K562 (cell line): Measurements from ENCODE around the gene PRPF8. TPM values are rescaled to one million over a fixed set of nuclear protein-coding genes. Genes with fewer than 3 reads are reported as not detected.

Source experiments
- BRD9 ChIP-seq: fragments of 450-650 bp; IDR thresholded peaks from 2 replicates; pipeline ENCODE4 v1.6.1; 2018; ENCODE audit warnings: low read depth; ENCODE audit not compliant: partially characterized antibody
- CXXC5 ChIP-seq: fragments of 250-450 bp; sonication (Bioruptor Pico); IDR thresholded peaks from 2 replicates; pipeline ENCODE4 v1.8.0; 2022; ENCODE audit warnings: inconsistent platforms, mild to moderate bottlenecking, moderate library complexity
- E2F3 ChIP-seq: fragments of 250-450 bp; sonication (Bioruptor Pico); IDR thresholded peaks from 2 replicates; pipeline ENCODE4 v1.4.0; 2020; ENCODE audit warnings: mild to moderate bottlenecking
- EP300 ChIP-seq: IDR thresholded peaks from 2 replicates; pipeline ENCODE4 v1.6.1; 2012; ENCODE audit warnings: low read length, improper control_type of control experiment
- FOXJ3 ChIP-seq: sonication (generic); formaldehyde crosslinking; IDR thresholded peaks from 2 replicates; pipeline ENCODE4 v1.4.0; 2020; ENCODE audit warnings: mild to moderate bottlenecking, missing genetic modification reagents
- HNRNPUL1 ChIP-seq: fragments of 200-400 bp; formaldehyde crosslinking; IDR thresholded peaks from 2 replicates; pipeline ENCODE4 v1.6.1; 2017; ENCODE audit warnings: low read length
- IFI16 ChIP-seq: fragments of 250-450 bp; sonication (Bioruptor Pico); IDR thresholded peaks from 2 replicates; pipeline ENCODE4 v2.1.2; 2022; ENCODE audit warnings: mild to moderate bottlenecking, inconsistent platforms
- ILK ChIP-seq: fragments of 450-650 bp; IDR thresholded peaks from 2 replicates; pipeline ENCODE4 v1.6.1; 2016; ENCODE audit warnings: missing genetic modification characterization, low read depth, mild to moderate bottlenecking, missing compliant biosample characterization, moderate library complexity, borderline replicate concordance
- JUN ChIP-seq, 2 experiments: sonication (generic) in 1 of 2; formaldehyde crosslinking in 1 of 2; IDR thresholded peaks; 2 replicates each; pipeline versions ENCODE4 v1.6.1 to v1.8.0; 2012 to 2022; ENCODE audit warnings: borderline replicate concordance in 2 of 2, mild to moderate bottlenecking in 2 of 2, improper control_type of control experiment in 1 of 2, low read depth in 1 of 2, low read length in 1 of 2, missing genetic modification reagents in 1 of 2
- NCOR1 ChIP-seq: fragments of 450-650 bp; IDR thresholded peaks from 2 replicates; pipeline ENCODE4 v1.6.1; 2016; ENCODE audit warnings: mild to moderate bottlenecking, moderate library complexity
- NFIC ChIP-seq: fragments of 450-650 bp; IDR thresholded peaks from 2 replicates; pipeline ENCODE4 v1.6.1; 2017; ENCODE audit warnings: mild to moderate bottlenecking, inconsistent platforms
- NFYB ChIP-seq: IDR thresholded peaks from 2 replicates; pipeline ENCODE4 v1.6.1; 2011; ENCODE audit warnings: mild to moderate bottlenecking, moderate library complexity; ENCODE audit not compliant: insufficient read length; ENCODE audit errors: extremely low read depth
- RBM15 ChIP-seq: fragments of 200-400 bp; formaldehyde crosslinking; IDR thresholded peaks from 2 replicates; pipeline ENCODE4 v1.6.1; 2018; ENCODE audit warnings: mild to moderate bottlenecking, low read length, moderate library complexity; ENCODE audit not compliant: insufficient read depth
- RBM39 ChIP-seq: fragments of 200-400 bp; formaldehyde crosslinking; optimal IDR thresholded peaks from 2 replicates; pipeline ENCODE3; 2018; ENCODE audit warnings: low read depth, low read length
- SMARCB1 ChIP-seq: IDR thresholded peaks from 2 replicates; pipeline ENCODE4 v1.6.1; 2011; ENCODE audit warnings: improper control_type of control experiment, low read depth; ENCODE audit not compliant: insufficient read length
- ZBED1 ChIP-seq: IDR thresholded peaks from 2 replicates; pipeline ENCODE4 v1.6.1; 2014
- ZFPM2 ChIP-seq: fragments of 250-450 bp; sonication (Bioruptor Pico); IDR thresholded peaks from 2 replicates; pipeline ENCODE4 v1.5.1; 2022; ENCODE audit warnings: mild to moderate bottlenecking
- ZKSCAN3 ChIP-seq: fragments of 250-450 bp; sonication (Bioruptor Pico); IDR thresholded peaks from 2 replicates; pipeline ENCODE4 v1.4.0; 2020
- ZNF23 ChIP-seq: fragments of 250-450 bp; sonication (Bioruptor Pico); IDR thresholded peaks from 2 replicates; pipeline ENCODE4 v1.4.0; 2020; ENCODE audit warnings: mild to moderate bottlenecking
- ZNF232 ChIP-seq: sonication (generic); formaldehyde crosslinking; IDR thresholded peaks from 2 replicates; pipeline ENCODE4 v1.8.0; 2022; ENCODE audit warnings: mild to moderate bottlenecking, missing genetic modification reagents
- polyA plus RNA-seq, 8 experiments: library from polyadenylated mRNA; depleted of rRNA in 4 of 8; stranded (reverse) in 5 of 8; unstranded in 3 of 8; fragments of >200 nt; fragmentation: Nextera tagmentation in 2 of 8; fragmentation: Illumina TruSeq in 1 of 8; extraction: Ambion mirVana in 2 of 8; extraction: Trizol in 1 of 8; gene quantifications; 2 replicates each; pipeline versions ENCODE4 v1.2.1 to v1.2.3, GENCODE V29; 2011 to 2014; ENCODE audit warnings: inconsistent platforms in 1 of 8, missing spikeins in 1 of 8
- total RNA-seq, 7 experiments: library from RNA; depleted of rRNA in 6 of 7; stranded (reverse); fragments of >200 nt in 6 of 7; fragmentation: Illumina TruSeq in 2 of 7; extraction: Trizol in 2 of 7; gene quantifications; 2 replicates each; pipeline versions ENCODE4 v1.2.1 to v1.2.3, GENCODE V29; 2011 to 2021; ENCODE audit warnings: low replicate concordance in 1 of 7
- TF ChIP-seq, protein P1 (sequence below): sonication (generic); IDR thresholded peaks from 2 replicates; pipeline ENCODE4 v1.6.1; 2016
- TF ChIP-seq, protein P2 (sequence below): fragments of 450-650 bp; formaldehyde crosslinking; IDR thresholded peaks from 2 replicates; pipeline ENCODE4 v1.4.0; 2022; ENCODE audit warnings: mild to moderate bottlenecking, moderate library complexity
- TF ChIP-seq, protein P3 (sequence below): fragments of 150-350 bp; conservative IDR thresholded peaks from 2 replicates; pipeline ENCODE4 v1.6.1; 2014; ENCODE audit warnings: low read length
- TF ChIP-seq, protein P4 (sequence below): sonication (generic); formaldehyde crosslinking; IDR thresholded peaks from 2 replicates; pipeline ENCODE4 v1.8.0; 2022; ENCODE audit warnings: missing genetic modification reagents, mild to moderate bottlenecking, borderline replicate concordance

Gene PRPF8
- total and polyA plus RNA-seq, 9 of the 15 experiments (the other 6 are each of a cell fraction or from before 2014, with no cell fraction given) = 64.3 to 294 (median 85.9) TPM

DNA sequence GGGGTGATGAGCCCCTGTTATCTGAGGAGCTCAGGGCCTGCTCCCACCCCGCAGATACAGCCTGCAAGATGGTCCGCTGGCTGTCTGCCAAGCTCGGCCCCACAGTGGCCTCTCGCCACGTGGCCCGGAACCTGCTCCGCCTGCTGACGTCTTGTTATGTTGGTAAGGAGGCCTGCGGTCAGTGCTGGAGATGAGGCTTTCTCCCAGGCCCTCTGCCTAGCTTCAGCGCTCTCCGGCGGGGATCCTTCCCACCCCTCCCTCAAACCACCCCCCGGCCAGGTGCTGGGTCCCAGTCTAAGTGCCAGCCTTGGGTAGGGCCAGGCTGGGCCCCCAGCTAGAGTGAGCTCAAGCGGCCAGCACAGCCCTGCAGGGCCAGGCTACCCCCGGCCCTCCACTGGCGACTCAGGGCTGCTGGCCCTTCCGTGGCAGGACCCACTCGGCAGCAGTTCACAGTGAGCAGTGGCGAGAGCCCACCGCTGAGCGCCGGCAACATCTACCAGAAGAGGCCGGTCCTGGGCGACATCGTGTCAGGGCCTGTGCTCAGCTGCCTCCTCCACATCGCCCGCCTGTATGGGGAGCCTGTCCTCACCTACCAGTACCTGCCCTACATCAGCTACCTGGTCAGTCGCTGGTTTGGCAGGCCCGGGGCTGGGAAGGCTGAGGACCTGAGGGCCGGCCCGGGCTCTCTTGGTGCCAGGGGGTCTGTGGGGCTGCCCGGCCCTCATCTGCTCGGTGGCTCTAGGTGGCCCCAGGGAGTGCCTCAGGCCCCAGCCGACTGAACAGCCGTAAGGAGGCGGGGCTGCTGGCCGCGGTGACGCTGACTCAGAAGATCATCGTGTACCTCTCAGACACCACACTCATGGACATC lies 45.9 kb upstream of the PRPF8 start (continued):
- TF ChIP-seq NFYB (no peak), JUN (IDR thresholded peaks at IDR 0.05; ENCODE audit: borderline replicate concordance, low read depth, low read length) (peak; percentile 30; the same call in 1 of the 2 replicates), JUN (CRISPR knock-in tag; IDR thresholded peaks at IDR 0.05; ENCODE audit: borderline replicate concordance) (no peak; the same call in 1 of the 2 replicates), FOXJ3 (no peak), ZNF232 (CRISPR knock-in tag) (no peak), IFI16 (CRISPR knock-in tag) (no peak), ILK (tag) (no peak), SMARCB1 (no peak), HNRNPUL1 (no peak), E2F3 (CRISPR knock-in tag) (peak; percentile 61; the same call in 1 of the 2 replicates), ZFPM2 (no peak), ZNF23 (CRISPR knock-in tag) (no peak), RBM39 (no peak), RBM15 (no peak), EP300 (peak; percentile 54), BRD9 (no peak), CXXC5 (CRISPR knock-in tag) (peak; percentile 81), ZBED1 (no peak), NCOR1 (peak; percentile 77), NFIC (peak; percentile 98), ZKSCAN3 (CRISPR knock-in tag) (no peak)
- TF ChIP-seq, protein P1, sequence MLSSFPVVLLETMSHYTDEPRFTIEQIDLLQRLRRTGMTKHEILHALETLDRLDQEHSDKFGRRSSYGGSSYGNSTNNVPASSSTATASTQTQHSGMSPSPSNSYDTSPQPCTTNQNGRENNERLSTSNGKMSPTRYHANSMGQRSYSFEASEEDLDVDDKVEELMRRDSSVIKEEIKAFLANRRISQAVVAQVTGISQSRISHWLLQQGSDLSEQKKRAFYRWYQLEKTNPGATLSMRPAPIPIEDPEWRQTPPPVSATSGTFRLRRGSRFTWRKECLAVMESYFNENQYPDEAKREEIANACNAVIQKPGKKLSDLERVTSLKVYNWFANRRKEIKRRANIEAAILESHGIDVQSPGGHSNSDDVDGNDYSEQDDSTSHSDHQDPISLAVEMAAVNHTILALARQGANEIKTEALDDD = no peak
- TF ChIP-seq, protein P2, sequence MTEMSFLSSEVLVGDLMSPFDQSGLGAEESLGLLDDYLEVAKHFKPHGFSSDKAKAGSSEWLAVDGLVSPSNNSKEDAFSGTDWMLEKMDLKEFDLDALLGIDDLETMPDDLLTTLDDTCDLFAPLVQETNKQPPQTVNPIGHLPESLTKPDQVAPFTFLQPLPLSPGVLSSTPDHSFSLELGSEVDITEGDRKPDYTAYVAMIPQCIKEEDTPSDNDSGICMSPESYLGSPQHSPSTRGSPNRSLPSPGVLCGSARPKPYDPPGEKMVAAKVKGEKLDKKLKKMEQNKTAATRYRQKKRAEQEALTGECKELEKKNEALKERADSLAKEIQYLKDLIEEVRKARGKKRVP (CRISPR knock-in tag) = peak; percentile 53; the same call in 1 of the 2 replicates
- TF ChIP-seq, protein P3, sequence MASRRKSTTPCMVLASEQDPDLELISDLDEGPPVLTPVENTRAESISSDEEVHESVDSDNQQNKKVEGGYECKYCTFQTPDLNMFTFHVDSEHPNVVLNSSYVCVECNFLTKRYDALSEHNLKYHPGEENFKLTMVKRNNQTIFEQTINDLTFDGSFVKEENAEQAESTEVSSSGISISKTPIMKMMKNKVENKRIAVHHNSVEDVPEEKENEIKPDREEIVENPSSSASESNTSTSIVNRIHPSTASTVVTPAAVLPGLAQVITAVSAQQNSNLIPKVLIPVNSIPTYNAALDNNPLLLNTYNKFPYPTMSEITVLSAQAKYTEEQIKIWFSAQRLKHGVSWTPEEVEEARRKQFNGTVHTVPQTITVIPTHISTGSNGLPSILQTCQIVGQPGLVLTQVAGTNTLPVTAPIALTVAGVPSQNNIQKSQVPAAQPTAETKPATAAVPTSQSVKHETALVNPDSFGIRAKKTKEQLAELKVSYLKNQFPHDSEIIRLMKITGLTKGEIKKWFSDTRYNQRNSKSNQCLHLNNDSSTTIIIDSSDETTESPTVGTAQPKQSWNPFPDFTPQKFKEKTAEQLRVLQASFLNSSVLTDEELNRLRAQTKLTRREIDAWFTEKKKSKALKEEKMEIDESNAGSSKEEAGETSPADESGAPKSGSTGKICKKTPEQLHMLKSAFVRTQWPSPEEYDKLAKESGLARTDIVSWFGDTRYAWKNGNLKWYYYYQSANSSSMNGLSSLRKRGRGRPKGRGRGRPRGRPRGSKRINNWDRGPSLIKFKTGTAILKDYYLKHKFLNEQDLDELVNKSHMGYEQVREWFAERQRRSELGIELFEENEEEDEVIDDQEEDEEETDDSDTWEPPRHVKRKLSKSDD = no peak
- TF ChIP-seq, protein P4, sequence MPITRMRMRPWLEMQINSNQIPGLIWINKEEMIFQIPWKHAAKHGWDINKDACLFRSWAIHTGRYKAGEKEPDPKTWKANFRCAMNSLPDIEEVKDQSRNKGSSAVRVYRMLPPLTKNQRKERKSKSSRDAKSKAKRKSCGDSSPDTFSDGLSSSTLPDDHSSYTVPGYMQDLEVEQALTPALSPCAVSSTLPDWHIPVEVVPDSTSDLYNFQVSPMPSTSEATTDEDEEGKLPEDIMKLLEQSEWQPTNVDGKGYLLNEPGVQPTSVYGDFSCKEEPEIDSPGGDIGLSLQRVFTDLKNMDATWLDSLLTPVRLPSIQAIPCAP = no peak; the same call in 1 of the 2 replicates
